Mesodermal cell (in vitro differentiated cells): ENCODE measurements around the gene CCL17.

ENCODE experiments used
- H3K27ac ChIP-seq: 2 replicates; pipeline ENCODE4 v1.7.0; 2013; ENCODE audit warnings: mild to moderate bottlenecking, low read depth, low read length, moderate library complexity; ENCODE audit not compliant: severe bottlenecking
- H3K36me3 ChIP-seq: 2 replicates; pipeline ENCODE4 v1.7.1; 2013; ENCODE audit warnings: mild to moderate bottlenecking, low read length, moderate library complexity; ENCODE audit not compliant: control insufficient read depth, insufficient read depth
- H3K4me1 ChIP-seq: one replicate; pipeline ENCODE4 v1.7.1; 2013; ENCODE audit warnings: mild to moderate bottlenecking, low read length; ENCODE audit not compliant: insufficient read depth, control insufficient read depth, poor library complexity, severe bottlenecking
- H3K4me3 ChIP-seq: 2 replicates; pipeline ENCODE4 v1.7.0; 2013; ENCODE audit warnings: low read length, control low read depth, mild to moderate bottlenecking; ENCODE audit not compliant: insufficient read depth, poor library complexity, severe bottlenecking; ENCODE audit errors: extremely low read depth
- H3K9me3 ChIP-seq: 2 replicates; pipeline ENCODE4 v1.7.1; 2013; ENCODE audit warnings: mild to moderate bottlenecking, low read length, moderate library complexity; ENCODE audit not compliant: control insufficient read depth
- WGBS, 2 experiments: methylation state at CpG; one replicate each; pipeline ENCODE4 v1.1.5; 2013; ENCODE audit warnings: missing lambda C conversion rate in 2 of 2; ENCODE audit not compliant: insufficient coverage in 2 of 2; 5-methylcytosine and 5-hydroxymethylcytosine counted together

The CCL17 gene

DNA sequence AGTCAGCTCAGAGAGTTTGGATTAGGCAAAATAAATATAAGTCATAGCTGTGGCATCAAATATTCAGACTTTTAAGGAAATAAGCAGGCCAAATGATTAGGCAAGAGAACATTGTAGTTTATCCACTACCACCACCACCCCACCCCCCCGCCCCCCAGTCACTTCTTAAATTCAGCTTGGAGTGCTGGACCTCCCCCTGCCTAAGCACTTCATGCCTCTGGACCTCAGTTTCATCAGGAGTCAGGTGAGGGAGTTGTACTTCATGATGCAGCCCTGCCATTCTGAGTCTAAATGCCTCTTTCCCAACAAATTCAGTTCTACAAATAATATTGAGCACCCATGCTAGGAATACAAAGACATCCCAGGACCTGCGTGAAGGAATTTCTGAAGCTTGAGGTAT lies 60.0 kb downstream of the CCL17 start:
- Histone ChIP-seq H3K36me3 (peaks cover 73% of the 10 kb centered on the region), H3K27ac (no peak overlapping the region), H3K9me3 (no peaks in the 10 kb centered on the region), H3K4me1 (peaks cover 14% of the 10 kb centered on the region), H3K4me3 (no peak overlapping the region)
- WGBS, 2 experiments: no CpG with 5 or more reads among the region's 2 CpGs
